Panc1 (cell line): ENCODE data around the gene PTPN18. TPM values are rescaled to one million over a fixed set of nuclear protein-coding genes. Genes with fewer than 3 reads are reported as not detected.

Source experiments
- ATAC-seq: fragments of 200-7000 bp; cut with Tn5 transposase; 2 replicates; pipeline ENCODE4 v1.9.1; 2020; ENCODE audit warnings: mild to moderate bottlenecking, moderate library complexity
- BruUV-seq: library from RNA; stranded (reverse); fragments of 400-500 nt; replicated peaks from 2 replicates; lab custom pipeline; 2021; lab: Mats Ljungman, UMichigan
- CTCF ChIA-PET: fragments of 300-600 bp; sonication (Branson Sonifier 250); formaldehyde crosslinking; loops from one replicate; lab custom pipeline; 2022; ENCODE audit warnings: antibody characterized with exemption; lab: Charles Lee
- POLR2A ChIA-PET: fragments of 300-600 bp; sonication (Branson Sonifier 250); formaldehyde crosslinking; loops from one replicate; lab custom pipeline; 2022; ENCODE audit warnings: antibody characterized with exemption; lab: Charles Lee
- DNase-seq: peaks from one replicate; pipeline ENCODE4 v3.0.0-alpha.2; 2010; ENCODE audit warnings: low read depth, low spot score
- H3K27ac ChIP-seq: 2 replicates; pipeline ENCODE4 v1.5.1; 2011; ENCODE audit warnings: mild to moderate bottlenecking, low read length, inconsistent platforms
- H3K27me3 ChIP-seq: fragments of 200-500 bp; sonication (Bioruptor generic); 2 replicates; pipeline ENCODE4 v1.6.0; 2014; ENCODE audit warnings: low read length, inconsistent platforms; ENCODE audit not compliant: control insufficient read depth, insufficient read depth
- H3K36me3 ChIP-seq: fragments of 200-500 bp; sonication (Bioruptor generic); 2 replicates; pipeline ENCODE4 v1.5.1; 2014; ENCODE audit warnings: inconsistent platforms, mild to moderate bottlenecking, low read length, moderate library complexity; ENCODE audit not compliant: control insufficient read depth, insufficient read depth
- H3K4me1 ChIP-seq: 2 replicates; pipeline ENCODE4 v1.5.1; 2011; ENCODE audit warnings: inconsistent platforms, mild to moderate bottlenecking, low read length, moderate library complexity; ENCODE audit not compliant: control insufficient read depth, insufficient read depth
- H3K4me3 ChIP-seq, 2 experiments: 2 replicates each; pipeline ENCODE4 v1.5.1; 2011 to 2012; ENCODE audit warnings: low read depth in 2 of 2, low read length in 2 of 2, mild to moderate bottlenecking in 2 of 2, inconsistent platforms in 1 of 2, moderate library complexity in 1 of 2
- H3K9me3 ChIP-seq: fragments of 200-500 bp; sonication (Bioruptor generic); 2 replicates; pipeline ENCODE4 v1.5.1; 2014; ENCODE audit warnings: low read depth, mild to moderate bottlenecking, inconsistent platforms, low read length, moderate library complexity; ENCODE audit not compliant: control insufficient read depth, insufficient read depth
- POLR2AphosphoS5 ChIP-seq: IDR thresholded peaks from 2 replicates; pipeline ENCODE4 v1.6.1; 2012; ENCODE audit warnings: mild to moderate bottlenecking, low read depth, low read length, moderate library complexity
- SIN3A ChIP-seq: IDR thresholded peaks from 2 replicates; pipeline ENCODE4 v1.6.1; 2012; ENCODE audit warnings: low read depth, mild to moderate bottlenecking, low read length, moderate library complexity, borderline replicate concordance; ENCODE audit not compliant: insufficient read depth
- TCF7L2 ChIP-seq: IDR thresholded peaks from 2 replicates; pipeline ENCODE4 v1.6.1; 2011; ENCODE audit warnings: mild to moderate bottlenecking, low read depth, low read length, inconsistent platforms
- in situ Hi-C: cut with HindIII; loops from 2 replicates; pipeline ENCODE4 v1.10.0; 2016; ENCODE audit warnings: low sequenced_read_pairs, low pct_unique_long_range_greater_than_20kb
- intact Hi-C: fragments of 100-400 bp; cut with micrococcal nuclease; formaldehyde crosslinking; loops from one replicate; pipeline ENCODE4 v1.10.0; 2022; ENCODE audit not compliant: unreplicated experiment
- total RNA-seq: library from RNA; stranded (reverse); gene quantifications from one replicate; pipeline ENCODE4 v1.2.1, GENCODE V29; 2021; ENCODE audit not compliant: unreplicated experiment
- TF ChIP-seq, protein P1 (sequence below), 2 experiments: IDR thresholded peaks; 2 replicates each; pipeline ENCODE4 v1.6.1; 2011 to 2012; ENCODE audit warnings: low read depth in 2 of 2, control low read depth in 1 of 2, low read length in 1 of 2, mild to moderate bottlenecking in 1 of 2, moderate library complexity in 1 of 2; ENCODE audit not compliant: insufficient read depth in 1 of 2
- TF ChIP-seq, protein P2 (sequence below): fragments of 450-650 bp; IDR thresholded peaks from 2 replicates; pipeline ENCODE4 v1.5.1; 2017; ENCODE audit warnings: mild to moderate bottlenecking

PTPN18 gene
- total RNA-seq, 1 experiment from 2014 or later, result 35.3 TPM

DNA sequence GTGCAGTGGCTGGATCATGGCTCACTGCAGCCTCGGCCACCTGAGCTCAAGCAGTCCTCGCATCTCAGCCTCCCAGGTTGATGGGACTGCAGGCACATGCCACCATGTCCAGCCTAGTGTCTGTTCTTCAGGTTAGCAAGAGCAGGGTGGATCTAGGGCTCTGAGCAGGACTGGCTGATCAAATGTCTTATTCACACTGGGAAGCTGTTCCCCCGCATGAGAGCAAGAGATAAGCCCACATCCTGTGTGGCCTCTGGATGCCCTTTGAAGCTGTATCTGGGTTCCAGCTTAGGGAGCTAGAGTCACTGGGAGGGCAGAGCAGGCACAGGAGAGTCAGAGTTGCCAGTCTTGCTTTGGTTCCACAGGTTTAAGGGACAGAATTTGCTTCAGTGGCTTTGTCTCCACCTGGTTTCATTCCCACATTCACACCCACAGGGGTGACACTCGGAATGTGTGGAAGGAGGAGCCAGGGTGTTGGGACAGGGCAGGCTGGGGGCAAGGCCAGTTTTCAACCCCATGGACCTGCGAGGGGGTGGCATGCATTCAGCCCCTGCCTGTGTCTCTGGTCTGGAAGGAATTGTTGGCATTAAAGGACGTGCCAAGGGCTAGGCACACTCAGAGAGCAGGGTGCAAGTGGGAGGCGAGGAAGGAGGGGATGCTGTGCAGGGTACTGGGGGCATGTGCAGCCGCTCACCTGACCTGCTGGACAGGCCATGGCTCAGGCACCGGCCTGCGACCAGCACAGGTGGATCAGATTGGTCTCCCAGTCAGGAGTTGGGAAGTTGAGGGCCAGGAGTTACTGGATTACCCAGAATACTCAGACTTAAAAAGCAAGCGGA lies 24.5 kb downstream of the PTPN18 start:
- CTCF ChIA-PET, result no interaction called here

DNA sequence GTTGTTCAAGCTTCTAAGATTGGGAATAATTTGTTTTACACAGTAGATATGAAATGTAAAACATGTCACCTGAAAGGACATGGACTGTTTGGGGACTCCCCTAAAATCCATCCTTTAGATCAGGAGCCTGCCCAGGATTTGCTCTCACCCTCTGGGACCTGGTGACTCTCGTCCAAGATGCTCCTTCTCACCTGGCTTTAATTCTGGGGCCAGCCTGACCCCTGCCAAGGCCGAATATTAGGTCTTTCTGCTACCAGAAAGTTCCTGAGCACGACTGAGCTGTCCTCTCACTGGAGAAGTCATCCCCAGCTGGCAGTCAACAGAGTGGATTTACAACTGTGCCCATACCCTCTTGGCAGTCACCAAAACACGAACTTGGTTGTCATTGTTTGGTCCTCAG lies 25.3 kb downstream of the PTPN18 start:
- H3K4me1 ChIP-seq, result no peaks in the 10 kb centered on the region
- no peak for ATAC-seq
- no peak for DNase-seq
- TF ChIP-seq TCF7L2 (no peak), POLR2AphosphoS5 (no peak), SIN3A (no peak)
- TF ChIP-seq, protein P1, sequence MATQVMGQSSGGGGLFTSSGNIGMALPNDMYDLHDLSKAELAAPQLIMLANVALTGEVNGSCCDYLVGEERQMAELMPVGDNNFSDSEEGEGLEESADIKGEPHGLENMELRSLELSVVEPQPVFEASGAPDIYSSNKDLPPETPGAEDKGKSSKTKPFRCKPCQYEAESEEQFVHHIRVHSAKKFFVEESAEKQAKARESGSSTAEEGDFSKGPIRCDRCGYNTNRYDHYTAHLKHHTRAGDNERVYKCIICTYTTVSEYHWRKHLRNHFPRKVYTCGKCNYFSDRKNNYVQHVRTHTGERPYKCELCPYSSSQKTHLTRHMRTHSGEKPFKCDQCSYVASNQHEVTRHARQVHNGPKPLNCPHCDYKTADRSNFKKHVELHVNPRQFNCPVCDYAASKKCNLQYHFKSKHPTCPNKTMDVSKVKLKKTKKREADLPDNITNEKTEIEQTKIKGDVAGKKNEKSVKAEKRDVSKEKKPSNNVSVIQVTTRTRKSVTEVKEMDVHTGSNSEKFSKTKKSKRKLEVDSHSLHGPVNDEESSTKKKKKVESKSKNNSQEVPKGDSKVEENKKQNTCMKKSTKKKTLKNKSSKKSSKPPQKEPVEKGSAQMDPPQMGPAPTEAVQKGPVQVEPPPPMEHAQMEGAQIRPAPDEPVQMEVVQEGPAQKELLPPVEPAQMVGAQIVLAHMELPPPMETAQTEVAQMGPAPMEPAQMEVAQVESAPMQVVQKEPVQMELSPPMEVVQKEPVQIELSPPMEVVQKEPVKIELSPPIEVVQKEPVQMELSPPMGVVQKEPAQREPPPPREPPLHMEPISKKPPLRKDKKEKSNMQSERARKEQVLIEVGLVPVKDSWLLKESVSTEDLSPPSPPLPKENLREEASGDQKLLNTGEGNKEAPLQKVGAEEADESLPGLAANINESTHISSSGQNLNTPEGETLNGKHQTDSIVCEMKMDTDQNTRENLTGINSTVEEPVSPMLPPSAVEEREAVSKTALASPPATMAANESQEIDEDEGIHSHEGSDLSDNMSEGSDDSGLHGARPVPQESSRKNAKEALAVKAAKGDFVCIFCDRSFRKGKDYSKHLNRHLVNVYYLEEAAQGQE (IDR thresholded peaks at IDR 0.05; ENCODE audit: insufficient read depth in 1 of 2, low read depth in 2 of 2, low read length in 1 of 2), result no peak
- TF ChIP-seq, protein P2, sequence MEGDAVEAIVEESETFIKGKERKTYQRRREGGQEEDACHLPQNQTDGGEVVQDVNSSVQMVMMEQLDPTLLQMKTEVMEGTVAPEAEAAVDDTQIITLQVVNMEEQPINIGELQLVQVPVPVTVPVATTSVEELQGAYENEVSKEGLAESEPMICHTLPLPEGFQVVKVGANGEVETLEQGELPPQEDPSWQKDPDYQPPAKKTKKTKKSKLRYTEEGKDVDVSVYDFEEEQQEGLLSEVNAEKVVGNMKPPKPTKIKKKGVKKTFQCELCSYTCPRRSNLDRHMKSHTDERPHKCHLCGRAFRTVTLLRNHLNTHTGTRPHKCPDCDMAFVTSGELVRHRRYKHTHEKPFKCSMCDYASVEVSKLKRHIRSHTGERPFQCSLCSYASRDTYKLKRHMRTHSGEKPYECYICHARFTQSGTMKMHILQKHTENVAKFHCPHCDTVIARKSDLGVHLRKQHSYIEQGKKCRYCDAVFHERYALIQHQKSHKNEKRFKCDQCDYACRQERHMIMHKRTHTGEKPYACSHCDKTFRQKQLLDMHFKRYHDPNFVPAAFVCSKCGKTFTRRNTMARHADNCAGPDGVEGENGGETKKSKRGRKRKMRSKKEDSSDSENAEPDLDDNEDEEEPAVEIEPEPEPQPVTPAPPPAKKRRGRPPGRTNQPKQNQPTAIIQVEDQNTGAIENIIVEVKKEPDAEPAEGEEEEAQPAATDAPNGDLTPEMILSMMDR, result no peak
- in situ Hi-C loops (no loop called here), intact Hi-C loops (no loop called here)
- H3K4me3 ChIP-seq, result no peak overlapping the region
- H3K36me3 ChIP-seq, result no peaks in the 10 kb centered on the region
- CTCF ChIA-PET, result no interaction called here
- BruUV-seq, result no TSS peak
- no peaks in the 10 kb centered on the region for H3K27me3 ChIP-seq
- H3K27ac ChIP-seq, result no peak overlapping the region
- H3K9me3 ChIP-seq, result no peaks in the 10 kb centered on the region
- POLR2A ChIA-PET, result no interaction called here

More for the DNA sequence above, 24.5 kb downstream of the PTPN18 start:
- intact Hi-C loops, result no loop called here
- Histone ChIP-seq H3K27me3 (no peaks in the 10 kb centered on the region), H3K36me3 (no peaks in the 10 kb centered on the region), H3K4me3 (no peak overlapping the region), H3K9me3 (no peaks in the 10 kb centered on the region), H3K4me1 (no peaks in the 10 kb centered on the region), H3K27ac (no peak overlapping the region)
- BruUV-seq, result no TSS peak
- ATAC-seq (no peak), DNase-seq (no peak)
- no peak for TF ChIP-seq POLR2AphosphoS5
- no peak for TF ChIP-seq SIN3A
- no peak for TF ChIP-seq TCF7L2
- TF ChIP-seq, protein P1 (IDR thresholded peaks at IDR 0.05; ENCODE audit: insufficient read depth in 1 of 2, low read depth in 2 of 2, low read length in 1 of 2), result no peak
- POLR2A ChIA-PET, result no interaction called here
- in situ Hi-C loops, result no loop called here
